SK-N-SH treated with all-trans-retinoic acid at 6 μM for 48 hours (cell line): ENCODE results near the gene XPR1.

Source experiments
- ATAC-seq: fragments of 200-7000 bp; cut with Tn5 transposase; 3 replicates; pipeline ENCODE4 v1.9.1; 2020; ENCODE audit warnings: mild to moderate bottlenecking, moderate library complexity
- ARNTL ChIP-seq: fragments of 450-650 bp; formaldehyde crosslinking; IDR thresholded peaks from 2 replicates; pipeline ENCODE4 v1.5.0; 2020; ENCODE audit warnings: low read depth, mild to moderate bottlenecking, moderate library complexity, borderline replicate concordance
- CREB5 ChIP-seq: fragments of 250-450 bp; sonication (Bioruptor Pico); IDR thresholded peaks from 2 replicates; pipeline ENCODE4 v1.5.1; 2020; ENCODE audit warnings: low read depth, mild to moderate bottlenecking, moderate library complexity
- CSDC2 ChIP-seq: fragments of 250-450 bp; sonication (Bioruptor Pico); IDR thresholded peaks from 2 replicates; pipeline ENCODE4 v1.5.0; 2020; ENCODE audit warnings: mild to moderate bottlenecking, moderate library complexity
- CSRNP3 ChIP-seq: fragments of 250-450 bp; sonication (Bioruptor Pico); IDR thresholded peaks from 2 replicates; pipeline ENCODE4 v1.5.1; 2021; ENCODE audit warnings: mild to moderate bottlenecking, moderate library complexity
- GLIS3 ChIP-seq: fragments of 250-450 bp; sonication (Bioruptor Pico); IDR thresholded peaks from 2 replicates; pipeline ENCODE4 v1.5.0; 2020; ENCODE audit warnings: mild to moderate bottlenecking, moderate library complexity
- OSR1 ChIP-seq: fragments of 250-450 bp; sonication (Bioruptor Pico); IDR thresholded peaks from 2 replicates; pipeline ENCODE4 v1.8.0; 2022; ENCODE audit warnings: moderate library complexity, mild to moderate bottlenecking, inconsistent platforms
- PATZ1 ChIP-seq: fragments of 250-450 bp; sonication (Bioruptor Pico); IDR thresholded peaks from 2 replicates; pipeline ENCODE4 v1.8.0; 2020; ENCODE audit warnings: mild to moderate bottlenecking, moderate library complexity, borderline replicate concordance
- POU6F1 ChIP-seq: fragments of 250-450 bp; sonication (Bioruptor Pico); IDR thresholded peaks from 2 replicates; pipeline ENCODE4 v1.8.0; 2021; ENCODE audit warnings: low read depth, mild to moderate bottlenecking, moderate library complexity, borderline replicate concordance
- PPARA ChIP-seq: fragments of 250-450 bp; sonication (Bioruptor Pico); IDR thresholded peaks from 2 replicates; pipeline ENCODE4 v1.5.0; 2020; ENCODE audit warnings: mild to moderate bottlenecking, borderline replicate concordance
- RARB ChIP-seq: fragments of 250-450 bp; sonication (Bioruptor Pico); IDR thresholded peaks from 2 replicates; pipeline ENCODE4 v1.8.0; 2021; ENCODE audit warnings: mild to moderate bottlenecking, moderate library complexity
- SNAI2 ChIP-seq: fragments of 250-450 bp; sonication (Bioruptor Pico); IDR thresholded peaks from 2 replicates; pipeline ENCODE4 v1.5.0; 2020; ENCODE audit warnings: mild to moderate bottlenecking, moderate library complexity
- TCF4 ChIP-seq: fragments of 250-450 bp; sonication (Bioruptor Pico); IDR thresholded peaks from 2 replicates; pipeline ENCODE4 v1.8.0; 2021; ENCODE audit warnings: mild to moderate bottlenecking, moderate library complexity, borderline replicate concordance
- TOX ChIP-seq: fragments of 250-450 bp; sonication (Bioruptor Pico); IDR thresholded peaks from 2 replicates; pipeline ENCODE4 v1.8.0; 2021; ENCODE audit warnings: mild to moderate bottlenecking, moderate library complexity, borderline replicate concordance
- TSHZ2 ChIP-seq: fragments of 250-450 bp; sonication (Bioruptor Pico); IDR thresholded peaks from 2 replicates; pipeline ENCODE4 v1.5.0; 2020; ENCODE audit warnings: mild to moderate bottlenecking, moderate library complexity
- ZFP3 ChIP-seq: fragments of 250-450 bp; sonication (Bioruptor Pico); IDR thresholded peaks from 2 replicates; pipeline ENCODE4 v1.5.0; 2020; ENCODE audit warnings: mild to moderate bottlenecking, moderate library complexity
- ZFP30 ChIP-seq: fragments of 450-650 bp; formaldehyde crosslinking; IDR thresholded peaks from 2 replicates; pipeline ENCODE4 v1.5.0; 2022; ENCODE audit warnings: mild to moderate bottlenecking, moderate library complexity
- ZNF565 ChIP-seq: fragments of 450-650 bp; formaldehyde crosslinking; conservative IDR thresholded peaks from 2 replicates; pipeline ENCODE4 v1.5.0; 2020; ENCODE audit warnings: low read depth, mild to moderate bottlenecking, moderate library complexity
- ZNF70 ChIP-seq: fragments of 450-650 bp; formaldehyde crosslinking; IDR thresholded peaks from 2 replicates; pipeline ENCODE4 v1.5.0; 2020; ENCODE audit warnings: mild to moderate bottlenecking, moderate library complexity
- ZNF8 ChIP-seq: fragments of 450-650 bp; formaldehyde crosslinking; IDR thresholded peaks from 2 replicates; pipeline ENCODE4 v1.5.0; 2020; ENCODE audit warnings: mild to moderate bottlenecking, moderate library complexity

XPR1 gene

GRCh38 chr1:180917306-180918065 lies 285.7 kb downstream of the XPR1 start:
- no peak for TF ChIP-seq POU6F1 (CRISPR knock-in tag)
- no peak for TF ChIP-seq SNAI2
- no peak for TF ChIP-seq ARNTL (CRISPR knock-in tag)
- TF ChIP-seq ZNF8 (CRISPR knock-in tag), result no peak
- no peak for TF ChIP-seq GLIS3 (CRISPR knock-in tag)
- TF ChIP-seq ZNF70 (CRISPR knock-in tag), result no peak
- TF ChIP-seq TSHZ2 (CRISPR knock-in tag), result no peak
- no peak for TF ChIP-seq TOX (CRISPR knock-in tag)
- TF ChIP-seq ZFP30 (CRISPR knock-in tag), result no peak
- TF ChIP-seq, all 23 proteins: peak for 0
- no peak for ATAC-seq

GRCh38 chr1:180918519-180918918 lies 286.7 kb downstream of the XPR1 start:
- ATAC-seq, result no peak
- no peak for TF ChIP-seq PPARA
- no peak for TF ChIP-seq ZFP3 (CRISPR knock-in tag)
- TF ChIP-seq TOX (CRISPR knock-in tag), result no peak
- no peak for TF ChIP-seq RARB (CRISPR knock-in tag)
- TF ChIP-seq SNAI2, result no peak
- TF ChIP-seq TCF4 (CRISPR knock-in tag), result no peak
- TF ChIP-seq ZNF565 (CRISPR knock-in tag), result no peak
- TF ChIP-seq PATZ1, result no peak
- no peak for TF ChIP-seq CSRNP3 (CRISPR knock-in tag)
- no peak for TF ChIP-seq ZNF8 (CRISPR knock-in tag)
- no peak for TF ChIP-seq GLIS3 (CRISPR knock-in tag)
- no peak for TF ChIP-seq POU6F1 (CRISPR knock-in tag)
- no peak for TF ChIP-seq OSR1 (CRISPR knock-in tag)
- TF ChIP-seq CSDC2 (CRISPR knock-in tag), result no peak
- TF ChIP-seq CREB5, result no peak
- TF ChIP-seq, all 23 proteins: peak for 0
